Lower leg skin (tissue), 3 donors: ENCODE results near the gene CBLN1.

Experiments
- POLR2A ChIP-seq, 2 donors: fragments of 450-650 bp; IDR thresholded peaks; one replicate each; pipeline ENCODE4 v1.6.1; 2016 to 2017; ENCODE audit warnings: antibody characterized with exemption in 2 of 2, mild to moderate bottlenecking in 1 of 2, moderate library complexity in 1 of 2
- TF ChIP-seq, protein P1 (sequence below), 3 donors: fragments of 450-650 bp; IDR thresholded peaks; one replicate each; pipeline ENCODE4 v1.5.1; 2016; ENCODE audit warnings: antibody characterized with exemption in 3 of 3, mild to moderate bottlenecking in 3 of 3, moderate library complexity in 2 of 3

DNA sequence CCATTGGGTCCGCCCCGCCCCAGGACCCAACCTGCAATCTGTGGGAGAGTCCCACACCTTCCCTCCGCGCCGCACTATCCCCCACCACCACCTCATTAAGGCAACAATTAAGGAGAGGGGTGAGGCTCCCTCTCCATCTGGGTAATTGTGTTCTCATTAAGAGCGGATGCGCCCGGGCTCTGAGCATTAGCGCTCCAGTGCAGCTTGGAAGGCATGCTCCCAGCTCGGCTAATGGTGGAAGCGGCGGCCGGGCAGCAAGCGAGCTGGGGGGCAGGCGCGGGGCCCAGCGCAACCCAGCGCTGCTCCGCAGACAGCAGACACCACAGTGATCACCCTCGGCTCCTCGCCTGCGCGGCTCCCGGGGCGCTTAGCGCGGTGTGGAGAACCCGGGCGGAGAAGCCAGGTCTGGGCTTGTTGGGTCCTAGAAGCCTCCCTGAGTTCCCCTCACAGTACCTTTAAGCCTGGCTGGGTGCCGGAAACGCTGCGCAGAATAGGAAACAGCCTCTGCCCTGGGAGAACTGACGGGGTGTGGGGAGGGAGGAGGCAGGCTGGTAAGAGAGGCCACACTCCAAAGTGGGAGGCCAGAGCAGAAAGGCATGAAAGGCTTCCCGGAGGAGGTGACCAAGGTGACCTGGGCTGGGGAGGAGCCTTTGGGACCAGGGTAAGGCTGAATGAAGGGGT lies 6.4 kb downstream of the CBLN1 start:
- TF ChIP-seq, protein P1, sequence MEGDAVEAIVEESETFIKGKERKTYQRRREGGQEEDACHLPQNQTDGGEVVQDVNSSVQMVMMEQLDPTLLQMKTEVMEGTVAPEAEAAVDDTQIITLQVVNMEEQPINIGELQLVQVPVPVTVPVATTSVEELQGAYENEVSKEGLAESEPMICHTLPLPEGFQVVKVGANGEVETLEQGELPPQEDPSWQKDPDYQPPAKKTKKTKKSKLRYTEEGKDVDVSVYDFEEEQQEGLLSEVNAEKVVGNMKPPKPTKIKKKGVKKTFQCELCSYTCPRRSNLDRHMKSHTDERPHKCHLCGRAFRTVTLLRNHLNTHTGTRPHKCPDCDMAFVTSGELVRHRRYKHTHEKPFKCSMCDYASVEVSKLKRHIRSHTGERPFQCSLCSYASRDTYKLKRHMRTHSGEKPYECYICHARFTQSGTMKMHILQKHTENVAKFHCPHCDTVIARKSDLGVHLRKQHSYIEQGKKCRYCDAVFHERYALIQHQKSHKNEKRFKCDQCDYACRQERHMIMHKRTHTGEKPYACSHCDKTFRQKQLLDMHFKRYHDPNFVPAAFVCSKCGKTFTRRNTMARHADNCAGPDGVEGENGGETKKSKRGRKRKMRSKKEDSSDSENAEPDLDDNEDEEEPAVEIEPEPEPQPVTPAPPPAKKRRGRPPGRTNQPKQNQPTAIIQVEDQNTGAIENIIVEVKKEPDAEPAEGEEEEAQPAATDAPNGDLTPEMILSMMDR (IDR thresholded peaks at IDR 0.05), result no peak
- TF ChIP-seq POLR2A (IDR thresholded peaks at IDR 0.05), result no peak
